HepG2 (cell line): ENCODE data around the gene ICAM3. TPM values are rescaled to one million over a fixed set of nuclear protein-coding genes. Genes with fewer than 3 reads are reported as not detected.

ENCODE experiments used
- ATF1 ChIP-seq: IDR thresholded peaks from 2 replicates; pipeline ENCODE4 v1.6.1; 2016; ENCODE audit warnings: mild to moderate bottlenecking, control low read depth
- DMAP1 ChIP-seq: IDR thresholded peaks from 2 replicates; pipeline ENCODE4 v1.6.1; 2016
- DNMT3B ChIP-seq: conservative IDR thresholded peaks from 2 replicates; pipeline ENCODE4 v1.6.1; 2016; ENCODE audit warnings: missing biosample characterization, control low read depth
- FOSL2 ChIP-seq: sonication (generic); formaldehyde crosslinking; IDR thresholded peaks from 2 replicates; pipeline ENCODE4 v1.4.0; 2020; ENCODE audit warnings: missing genetic modification reagents
- FOXP1 ChIP-seq, 2 experiments: fragments of 450-650 bp in 1 of 2; IDR thresholded peaks; 2 replicates each; pipeline ENCODE4 v1.6.1; 2017 to 2018; ENCODE audit warnings: antibody characterized with exemption in 1 of 2
- HNRNPH1 ChIP-seq: fragments of 200-400 bp; formaldehyde crosslinking; optimal IDR thresholded peaks from 2 replicates; pipeline ENCODE3; 2017; ENCODE audit warnings: mild to moderate bottlenecking, low read depth, low read length
- IRF2 ChIP-seq: IDR thresholded peaks from 2 replicates; pipeline ENCODE4 v1.6.1; 2018; ENCODE audit warnings: missing genetic modification reagents, missing compliant biosample characterization
- KAT8 ChIP-seq: IDR thresholded peaks from 2 replicates; pipeline ENCODE4 v1.6.1; 2016; ENCODE audit warnings: missing genetic modification reagents, missing compliant biosample characterization
- KDM6A ChIP-seq: IDR thresholded peaks from 2 replicates; pipeline ENCODE4 v1.6.1; 2016; ENCODE audit warnings: low read depth
- KMT2B ChIP-seq: IDR thresholded peaks from 2 replicates; pipeline ENCODE4 v1.6.1; 2016; ENCODE audit warnings: missing genetic modification reagents, missing compliant biosample characterization
- MBNL3 ChIP-seq: fragments of 250-450 bp; sonication (Bioruptor Pico); conservative IDR thresholded peaks from 2 replicates; pipeline ENCODE4 v1.8.0; 2022; ENCODE audit warnings: mild to moderate bottlenecking, inconsistent platforms
- TGIF2 ChIP-seq: IDR thresholded peaks from 2 replicates; pipeline ENCODE4 v1.6.1; 2016; ENCODE audit warnings: control low read depth, missing compliant biosample characterization
- ZNF232 ChIP-seq: sonication (generic); formaldehyde crosslinking; IDR thresholded peaks from 2 replicates; pipeline ENCODE4 v1.4.0; 2020; ENCODE audit warnings: missing genetic modification reagents, borderline replicate concordance
- ZNF256 ChIP-seq: sonication (generic); formaldehyde crosslinking; conservative IDR thresholded peaks from 2 replicates; pipeline ENCODE4 v1.4.0; 2020; ENCODE audit warnings: missing genetic modification reagents
- ZNF460 ChIP-seq: sonication (generic); formaldehyde crosslinking; IDR thresholded peaks from 2 replicates; pipeline ENCODE4 v1.5.1; 2020; ENCODE audit warnings: missing genetic modification reagents, mild to moderate bottlenecking, borderline replicate concordance
- ZNF672 ChIP-seq: sonication (generic); formaldehyde crosslinking; IDR thresholded peaks from 2 replicates; pipeline ENCODE4 v1.8.1; 2022; ENCODE audit warnings: missing genetic modification reagents
- ZNF850 ChIP-seq: sonication (generic); formaldehyde crosslinking; conservative IDR thresholded peaks from 2 replicates; pipeline ENCODE4 v1.9.0; 2021; ENCODE audit warnings: mild to moderate bottlenecking, missing genetic modification reagents
- ZSCAN12 ChIP-seq: sonication (generic); formaldehyde crosslinking; IDR thresholded peaks from 2 replicates; pipeline ENCODE4 v1.9.0; 2021; ENCODE audit warnings: mild to moderate bottlenecking, missing genetic modification reagents
- ZSCAN9 ChIP-seq: IDR thresholded peaks from 2 replicates; pipeline ENCODE4 v1.6.1; 2016; ENCODE audit warnings: borderline replicate concordance
- polyA plus RNA-seq, 8 experiments: library from polyadenylated mRNA; depleted of rRNA in 3 of 8; stranded (reverse) in 7 of 8; unstranded in 1 of 8; fragments of >200 nt; fragmentation: Illumina TruSeq in 4 of 8; extraction: Trizol in 4 of 8; gene quantifications; 2 replicates each; pipeline versions ENCODE4 v1.2.1 to v1.2.3, GENCODE V29; 2011 to 2016; ENCODE audit warnings: low read depth in 4 of 8, missing spikeins in 1 of 8, mixed read lengths in 1 of 8; ENCODE audit not compliant: insufficient read depth in 1 of 8
- total RNA-seq, 5 experiments: library from RNA; depleted of rRNA; stranded (reverse); fragments of >200 nt; fragmentation: Illumina TruSeq; extraction: Trizol; gene quantifications; 2 replicates each; pipeline ENCODE4 v1.2.3, GENCODE V29; 2016; ENCODE audit warnings: low read depth in 1 of 5
- TF ChIP-seq, protein P1 (sequence below): sonication (generic); formaldehyde crosslinking; IDR thresholded peaks from 2 replicates; pipeline ENCODE4 v1.8.1; 2023; ENCODE audit warnings: missing genetic modification reagents, mild to moderate bottlenecking, borderline replicate concordance
- TF ChIP-seq, protein P2 (sequence below): sonication (generic); formaldehyde crosslinking; IDR thresholded peaks from one replicate; pipeline ENCODE4 v1.5.1; 2020; ENCODE audit warnings: mild to moderate bottlenecking, missing genetic modification reagents; ENCODE audit errors: not compliant biosample characterization
- TF ChIP-seq, protein P3 (sequence below): sonication (generic); formaldehyde crosslinking; IDR thresholded peaks from 2 replicates; pipeline ENCODE4 v1.5.1; 2020; ENCODE audit warnings: mild to moderate bottlenecking, missing genetic modification reagents, moderate library complexity

The ICAM3 gene
- total and polyA plus RNA-seq, 2 of the 13 experiments (the other 11 are each of a cell fraction or from before 2014, with no cell fraction given), result 14.1 to 21.0 TPM

DNA sequence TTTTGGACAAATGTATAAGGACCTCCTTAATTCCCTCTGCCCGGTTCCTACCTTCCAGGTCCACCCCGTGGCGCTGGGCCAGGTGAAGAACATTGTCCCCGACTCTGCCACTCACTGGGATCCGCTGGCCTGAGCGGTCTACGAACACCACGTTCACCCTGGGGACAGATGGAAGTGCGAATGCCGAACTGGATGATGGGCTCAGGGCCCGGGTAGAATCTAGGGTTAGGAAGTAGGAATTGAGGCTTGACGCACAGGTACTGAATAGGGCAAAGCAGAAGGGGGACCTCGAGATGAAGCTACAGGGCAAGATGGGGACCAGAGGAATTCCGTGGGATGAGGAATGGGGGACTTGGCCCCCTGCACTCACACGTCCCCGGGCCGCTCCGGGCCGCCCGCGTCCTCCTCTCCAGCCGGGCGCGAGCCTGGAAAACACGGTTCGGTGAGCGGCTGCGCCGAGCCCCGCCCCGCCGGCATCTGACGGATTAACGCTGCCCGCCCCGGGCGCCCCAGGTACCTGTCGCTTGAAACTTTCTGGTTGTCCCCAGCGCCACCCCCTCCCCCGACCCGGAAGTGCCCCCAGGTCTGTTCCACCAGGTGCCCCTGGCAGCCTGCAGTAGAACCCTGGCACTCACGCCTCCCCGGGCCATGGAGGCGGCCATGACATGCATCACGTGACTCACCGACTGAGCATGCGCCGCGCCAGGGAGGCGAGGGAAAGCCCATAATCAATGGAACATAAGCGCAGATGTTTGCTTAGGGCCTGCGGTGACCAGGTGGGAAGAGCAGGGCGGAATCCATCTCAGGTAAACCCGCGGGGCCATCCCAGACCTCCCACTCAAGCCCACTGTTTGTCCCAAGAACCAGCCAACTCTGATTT is 23.8 kb downstream of the ICAM3 start, which contains the start of gene FDX2 (continued):
- TF ChIP-seq, protein P1, sequence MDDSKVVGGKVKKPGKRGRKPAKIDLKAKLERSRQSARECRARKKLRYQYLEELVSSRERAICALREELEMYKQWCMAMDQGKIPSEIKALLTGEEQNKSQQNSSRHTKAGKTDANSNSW (CRISPR knock-in tag), result no peak
- TF ChIP-seq, protein P2, sequence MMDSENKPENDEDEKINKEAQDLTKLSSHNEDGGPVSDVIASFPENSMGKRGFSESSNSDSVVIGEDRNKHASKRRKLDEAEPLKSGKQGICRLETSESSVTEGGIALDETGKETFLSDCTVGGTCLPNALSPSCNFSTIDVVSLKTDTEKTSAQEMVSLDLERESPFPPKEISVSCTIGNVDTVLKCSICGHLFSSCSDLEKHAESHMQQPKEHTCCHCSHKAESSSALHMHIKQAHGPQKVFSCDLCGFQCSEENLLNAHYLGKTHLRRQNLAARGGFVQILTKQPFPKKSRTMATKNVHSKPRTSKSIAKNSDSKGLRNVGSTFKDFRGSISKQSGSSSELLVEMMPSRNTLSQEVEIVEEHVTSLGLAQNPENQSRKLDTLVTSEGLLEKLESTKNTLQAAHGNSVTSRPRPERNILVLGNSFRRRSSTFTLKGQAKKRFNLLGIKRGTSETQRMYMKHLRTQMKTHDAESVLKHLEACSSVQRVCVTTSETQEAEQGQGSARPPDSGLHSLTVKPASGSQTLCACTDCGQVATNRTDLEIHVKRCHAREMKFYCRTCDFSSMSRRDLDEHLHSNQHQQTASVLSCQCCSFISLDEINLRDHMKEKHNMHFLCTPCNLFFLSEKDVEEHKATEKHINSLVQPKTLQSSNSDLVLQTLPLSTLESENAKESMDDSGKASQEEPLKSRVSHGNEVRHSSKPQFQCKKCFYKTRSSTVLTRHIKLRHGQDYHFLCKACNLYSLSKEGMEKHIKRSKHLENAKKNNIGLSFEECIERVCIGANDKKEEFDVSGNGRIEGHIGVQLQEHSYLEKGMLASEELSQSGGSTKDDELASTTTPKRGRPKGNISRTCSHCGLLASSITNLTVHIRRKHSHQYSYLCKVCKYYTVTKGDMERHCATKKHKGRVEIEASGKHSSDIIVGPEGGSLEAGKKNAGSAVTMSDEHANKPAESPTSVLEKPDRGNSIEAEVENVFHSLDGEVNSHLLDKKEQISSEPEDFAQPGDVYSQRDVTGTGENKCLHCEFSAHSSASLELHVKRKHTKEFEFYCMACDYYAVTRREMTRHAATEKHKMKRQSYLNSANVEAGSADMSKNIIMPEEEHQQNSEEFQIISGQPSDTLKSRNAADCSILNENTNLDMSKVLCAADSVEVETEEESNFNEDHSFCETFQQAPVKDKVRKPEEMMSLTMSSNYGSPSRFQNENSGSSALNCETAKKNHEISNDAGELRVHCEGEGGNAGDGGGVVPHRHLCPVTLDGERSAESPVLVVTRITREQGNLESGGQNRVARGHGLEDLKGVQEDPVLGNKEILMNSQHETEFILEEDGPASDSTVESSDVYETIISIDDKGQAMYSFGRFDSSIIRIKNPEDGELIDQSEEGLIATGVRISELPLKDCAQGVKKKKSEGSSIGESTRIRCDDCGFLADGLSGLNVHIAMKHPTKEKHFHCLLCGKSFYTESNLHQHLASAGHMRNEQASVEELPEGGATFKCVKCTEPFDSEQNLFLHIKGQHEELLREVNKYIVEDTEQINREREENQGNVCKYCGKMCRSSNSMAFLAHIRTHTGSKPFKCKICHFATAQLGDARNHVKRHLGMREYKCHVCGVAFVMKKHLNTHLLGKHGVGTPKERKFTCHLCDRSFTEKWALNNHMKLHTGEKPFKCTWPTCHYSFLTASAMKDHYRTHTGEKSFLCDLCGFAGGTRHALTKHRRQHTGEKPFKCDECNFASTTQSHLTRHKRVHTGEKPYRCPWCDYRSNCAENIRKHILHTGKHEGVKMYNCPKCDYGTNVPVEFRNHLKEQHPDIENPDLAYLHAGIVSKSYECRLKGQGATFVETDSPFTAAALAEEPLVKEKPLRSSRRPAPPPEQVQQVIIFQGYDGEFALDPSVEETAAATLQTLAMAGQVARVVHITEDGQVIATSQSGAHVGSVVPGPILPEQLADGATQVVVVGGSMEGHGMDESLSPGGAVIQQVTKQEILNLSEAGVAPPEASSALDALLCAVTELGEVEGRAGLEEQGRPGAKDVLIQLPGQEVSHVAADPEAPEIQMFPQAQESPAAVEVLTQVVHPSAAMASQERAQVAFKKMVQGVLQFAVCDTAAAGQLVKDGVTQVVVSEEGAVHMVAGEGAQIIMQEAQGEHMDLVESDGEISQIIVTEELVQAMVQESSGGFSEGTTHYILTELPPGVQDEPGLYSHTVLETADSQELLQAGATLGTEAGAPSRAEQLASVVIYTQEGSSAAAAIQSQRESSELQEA (CRISPR knock-in tag), result peak; percentile 78
- TF ChIP-seq ZNF672 (CRISPR knock-in tag) (no peak), MBNL3 (CRISPR knock-in tag) (no peak), HNRNPH1 (no peak), KAT8 (CRISPR knock-in tag) (peak; percentile 96), FOXP1 (IDR thresholded peaks at IDR 0.05) (no peak), FOXP1 (CRISPR knock-in tag; IDR thresholded peaks at IDR 0.05) (no peak), KDM6A (CRISPR knock-in tag) (no peak), ZSCAN9 (CRISPR knock-in tag) (no peak), ZNF460 (CRISPR knock-in tag) (no peak), DMAP1 (CRISPR knock-in tag) (peak; percentile 42; the same call in 1 of the 2 replicates), TGIF2 (CRISPR knock-in tag) (peak; percentile 82), KMT2B (CRISPR knock-in tag) (0 out of 2 replicates have a peak, but pooled peaks have one; percentile 58), ZNF232 (no peak), FOSL2 (peak; percentile 71), ATF1 (CRISPR knock-in tag) (no peak), DNMT3B (no peak), IRF2 (peak; percentile 38; the same call in 1 of the 2 replicates), ZSCAN12 (no peak), ZNF850 (no peak), ZNF256 (CRISPR knock-in tag) (no peak; the same call in 1 of the 2 replicates)
- TF ChIP-seq, protein P3, sequence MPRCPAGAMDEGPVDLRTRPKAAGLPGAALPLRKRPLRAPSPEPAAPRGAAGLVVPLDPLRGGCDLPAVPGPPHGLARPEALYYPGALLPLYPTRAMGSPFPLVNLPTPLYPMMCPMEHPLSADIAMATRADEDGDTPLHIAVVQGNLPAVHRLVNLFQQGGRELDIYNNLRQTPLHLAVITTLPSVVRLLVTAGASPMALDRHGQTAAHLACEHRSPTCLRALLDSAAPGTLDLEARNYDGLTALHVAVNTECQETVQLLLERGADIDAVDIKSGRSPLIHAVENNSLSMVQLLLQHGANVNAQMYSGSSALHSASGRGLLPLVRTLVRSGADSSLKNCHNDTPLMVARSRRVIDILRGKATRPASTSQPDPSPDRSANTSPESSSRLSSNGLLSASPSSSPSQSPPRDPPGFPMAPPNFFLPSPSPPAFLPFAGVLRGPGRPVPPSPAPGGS (CRISPR knock-in tag), result 0 out of 2 replicates have a peak, but pooled peaks have one; percentile 62
